Esophagus muscularis mucosa (tissue), 4 donors: ENCODE data around the gene SSR1.

Source experiments
- CTCF ChIP-seq, 3 experiments: fragments of 200-600 bp in 2 of 3; fragments of 450-650 bp in 1 of 3; sonication (generic) in 2 of 3; IDR thresholded peaks; one replicate each; pipeline ENCODE4 v1.5.1; 2017 to 2019; ENCODE audit warnings: antibody characterized with exemption in 3 of 3, mild to moderate bottlenecking in 2 of 3, moderate library complexity in 1 of 3
- EP300 ChIP-seq: sonication (generic); formaldehyde crosslinking; IDR thresholded peaks from one replicate; pipeline ENCODE4 v1.6.1; 2017; ENCODE audit warnings: antibody characterized with exemption
- POLR2A ChIP-seq: fragments of 450-650 bp; IDR thresholded peaks from one replicate; pipeline ENCODE4 v1.6.1; 2017; ENCODE audit warnings: antibody characterized with exemption, moderate library complexity, mild to moderate bottlenecking, low read depth
- POLR2AphosphoS5 ChIP-seq, 2 donors: sonication (generic); formaldehyde crosslinking; IDR thresholded peaks; one replicate each; pipeline ENCODE4 v1.6.1; 2017; ENCODE audit warnings: antibody characterized with exemption in 2 of 2

GRCh38 chr6:7241709-7242645 lies 71.0 kb downstream of the SSR1 start:
- TF ChIP-seq CTCF (IDR thresholded peaks at IDR 0.05) (no peak), POLR2A (no peak), POLR2AphosphoS5 (IDR thresholded peaks at IDR 0.05) (no peak), EP300 (no peak)
